Measurements from ENCODE around the gene RASL11B.

The RASL11B gene

DNA sequence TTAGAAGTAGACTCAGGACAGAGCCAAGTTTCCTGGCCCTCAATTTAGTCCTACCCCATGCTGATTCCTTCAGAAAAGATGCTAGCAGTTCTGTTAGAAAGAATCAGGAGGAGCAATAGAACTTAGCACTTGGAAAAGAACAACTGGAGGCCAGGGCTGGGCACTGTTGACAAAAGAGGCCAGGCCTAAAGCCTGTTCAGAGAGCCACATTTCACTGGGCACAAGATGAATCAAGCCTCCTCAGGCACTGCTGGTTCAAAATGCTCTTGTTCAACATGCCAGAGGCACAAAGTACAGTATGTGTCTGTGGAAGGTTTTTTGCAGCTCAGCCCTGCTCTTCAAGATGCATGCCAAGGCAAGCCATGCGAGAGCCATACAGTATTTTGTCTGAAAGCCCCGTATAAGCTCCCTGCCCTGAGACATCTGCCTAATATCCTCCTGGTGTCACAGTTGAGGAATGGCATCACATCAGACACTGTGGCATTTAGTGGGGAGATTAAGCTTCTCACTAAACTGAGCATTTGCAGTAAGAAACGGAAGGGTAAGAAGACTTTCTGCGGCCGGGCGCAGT, 53.7 kb downstream of the RASL11B start:
- DNase-seq (ENCODE audit: low spot score) = no peak
